ENCODE data around the gene DIAPH3. TPM values are rescaled to one million over a fixed set of nuclear protein-coding genes. Genes with fewer than 3 reads are reported as not detected.

DIAPH3 gene
- total and polyA plus RNA-seq, 8 donors, result 3.3 to 19.1 (median 10.6) TPM

- TF ChIP-seq CTCF (IDR thresholded peaks at IDR 0.05), result no peak
Observed at GRCh38 chr13:60137911-60138560, 25.7 kb downstream of the DIAPH3 start.

GRCh38 chr13:60135344-60135743, 28.4 kb downstream of the DIAPH3 start:
- intact Hi-C loops (cut with DNase I), result no loop called here
- no peaks in the 10 kb centered on the region for H3K4me1 ChIP-seq
- TF ChIP-seq CTCF (IDR thresholded peaks at IDR 0.05), result no peak
- DNase-seq (no peak), ATAC-seq (no peak)
- no peaks in the 10 kb centered on the region for H3K9me3 ChIP-seq
- H3K27me3 ChIP-seq, result no peaks in the 10 kb centered on the region
- no peaks in the 10 kb centered on the region for H3K36me3 ChIP-seq
- no peak overlapping the region for H3K27ac ChIP-seq
- no peak overlapping the region for H3K4me3 ChIP-seq

More at GRCh38 chr13:60137911-60138560, 25.7 kb downstream of the DIAPH3 start:
- H3K27me3 ChIP-seq, result no peaks in the 10 kb centered on the region
- H3K4me1 ChIP-seq, result no peaks in the 10 kb centered on the region
- DNase-seq (no peak), ATAC-seq (no peak)
- H3K36me3 ChIP-seq, result no peaks in the 10 kb centered on the region
- intact Hi-C loops (cut with DNase I), result no loop called here
- no peaks in the 10 kb centered on the region for H3K9me3 ChIP-seq
- H3K27ac ChIP-seq, result no peak overlapping the region
- no peak overlapping the region for H3K4me3 ChIP-seq

- intact Hi-C loops (cut with DNase I), result no loop called here
Observed at GRCh38 chr13:60134376-60134775, 29.4 kb downstream of the DIAPH3 start.

GRCh38 chr13:60121337-60121687, 42.4 kb downstream of the DIAPH3 start:
- DNase-seq (no peak), ATAC-seq (no peak)
- H3K9me3 ChIP-seq, result peaks cover 0 to 7% of the 10 kb centered on the region in 2 donors
- H3K4me1 ChIP-seq, result no peaks in the 10 kb centered on the region
- intact Hi-C loops (cut with DNase I), result no loop called here
- H3K27me3 ChIP-seq, result no peaks in the 10 kb centered on the region
- no peak for TF ChIP-seq CTCF (IDR thresholded peaks at IDR 0.05)
- no peaks in the 10 kb centered on the region for H3K36me3 ChIP-seq
- H3K4me3 ChIP-seq, result no peak overlapping the region
- no peak overlapping the region for H3K27ac ChIP-seq

More at GRCh38 chr13:60134376-60134775, 29.4 kb downstream of the DIAPH3 start:
- DNase-seq (no peak), ATAC-seq (no peak)
- Histone ChIP-seq H3K4me3 (no peak overlapping the region), H3K27ac (no peak overlapping the region), H3K4me1 (no peaks in the 10 kb centered on the region), H3K36me3 (no peaks in the 10 kb centered on the region), H3K27me3 (no peaks in the 10 kb centered on the region), H3K9me3 (no peaks in the 10 kb centered on the region)
- TF ChIP-seq CTCF (IDR thresholded peaks at IDR 0.05), result no peak

- DNase-seq (no peak), ATAC-seq (no peak)
- no peak for TF ChIP-seq CTCF (IDR thresholded peaks at IDR 0.05)
- Histone ChIP-seq H3K27ac (no peak overlapping the region), H3K4me3 (no peak overlapping the region), H3K27me3 (no peaks in the 10 kb centered on the region), H3K36me3 (no peaks in the 10 kb centered on the region), H3K9me3 (peaks cover 0 to 1% of the 10 kb centered on the region in 2 donors), H3K4me1 (no peaks in the 10 kb centered on the region)
- intact Hi-C loops (cut with DNase I), result no loop called here
Observed at GRCh38 chr13:60120617-60121336, 43.0 kb downstream of the DIAPH3 start.

All from left lung (tissue), 10 donors.